ENCODE results near the gene TRIM61.
"Not testable (repeated sequence)": the region's sequence is repeated elsewhere in the genome, so short reads cannot be mapped to it uniquely, and the experiment has no call there.

TRIM61 gene

DNA sequence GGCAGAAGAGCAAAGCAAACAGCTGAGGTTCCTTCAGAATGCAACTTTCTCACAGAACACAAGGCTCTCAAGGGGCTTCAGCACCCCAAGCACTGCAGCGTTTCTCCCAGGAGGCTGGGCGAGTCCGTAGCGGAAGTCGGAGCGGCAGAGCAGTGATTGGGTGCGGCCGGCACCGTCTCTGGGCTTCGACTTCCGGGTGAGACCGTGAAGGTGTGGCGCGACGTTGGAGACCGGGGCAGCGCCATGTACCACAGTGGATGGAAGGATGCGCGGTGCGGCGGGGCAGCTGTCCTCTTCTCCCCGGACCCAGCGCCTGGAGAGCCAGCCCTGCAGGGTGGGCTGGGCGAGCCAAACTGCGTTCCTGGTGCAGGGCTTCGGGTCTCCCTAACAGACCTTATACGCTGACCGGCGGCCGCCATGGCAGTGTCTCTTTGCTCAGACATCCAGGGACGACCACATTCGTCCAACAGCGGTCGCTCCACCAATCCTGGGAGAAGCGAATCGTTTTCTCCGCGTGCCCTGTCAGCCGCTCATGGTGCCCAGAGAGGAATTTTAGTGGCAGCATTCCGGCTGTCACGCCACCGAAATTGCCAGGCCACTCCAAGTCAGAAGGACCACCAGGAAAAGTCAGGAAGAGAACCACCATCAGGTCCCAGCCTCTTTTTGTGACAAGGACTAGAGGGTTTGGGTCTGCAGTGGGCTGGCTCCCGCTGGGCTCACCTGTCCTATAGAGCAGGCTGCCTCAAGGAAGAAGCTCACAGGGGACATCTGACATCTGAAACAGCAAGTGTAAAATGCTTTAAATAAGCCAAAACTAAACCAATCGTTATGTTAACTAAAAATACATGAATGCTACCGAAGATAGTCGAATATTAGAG lies 20.5 kb downstream of the TRIM61 start:
- no peak for DNase-seq

DNA sequence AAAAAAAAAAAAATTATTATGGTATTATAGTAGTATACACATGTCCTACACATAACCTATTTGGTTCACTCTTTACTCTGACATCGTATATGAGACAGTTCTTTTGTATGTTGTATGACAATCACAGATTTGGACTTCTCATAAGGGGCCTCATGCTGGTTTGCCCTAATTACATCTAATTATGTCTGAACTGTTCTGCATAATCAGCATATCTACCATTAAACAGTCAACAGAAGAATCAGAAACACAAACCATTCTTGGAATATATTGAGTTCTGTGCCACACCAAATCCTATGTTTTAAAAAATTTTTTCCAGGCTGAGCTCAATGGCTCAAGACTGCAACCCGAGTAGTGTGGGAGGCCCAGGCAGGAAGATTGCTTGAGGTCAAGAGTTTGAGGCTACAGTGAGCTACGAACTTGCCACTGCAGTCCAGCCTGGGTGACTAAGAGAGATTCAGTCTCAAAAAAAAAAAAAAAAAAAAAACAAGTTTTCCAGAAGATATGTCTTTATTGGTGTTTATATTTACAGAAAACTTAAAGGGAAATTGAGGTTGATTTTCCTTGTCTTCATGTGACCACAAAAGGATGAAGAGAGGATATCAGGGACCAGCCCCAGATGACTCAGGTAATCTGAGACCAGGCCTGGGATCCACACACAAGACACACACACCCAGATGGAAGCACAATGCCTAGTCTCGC lies 22.2 kb downstream of the TRIM61 start:
- no peak for DNase-seq

DNA sequence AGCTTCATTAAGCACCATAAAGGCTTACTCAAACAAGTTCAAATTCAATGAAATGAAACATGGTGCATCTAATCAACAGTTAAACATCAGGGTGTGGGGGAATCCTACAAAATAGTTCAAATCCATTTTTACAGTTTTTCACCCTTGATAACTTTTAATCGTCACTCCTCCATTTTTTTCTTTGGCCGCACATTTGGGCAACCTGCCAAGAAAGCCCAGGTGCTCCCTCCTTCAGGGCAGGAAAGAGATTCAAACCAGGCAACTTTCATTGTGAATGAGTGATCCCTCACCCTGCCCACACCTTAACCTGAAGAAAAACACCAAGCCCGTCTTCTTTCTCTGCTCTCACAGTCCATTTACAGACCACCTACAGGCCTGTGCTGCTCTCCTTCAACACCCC lies 24.9 kb downstream of the TRIM61 start:
- DNase-seq, result peak; percentile 40

DNA sequence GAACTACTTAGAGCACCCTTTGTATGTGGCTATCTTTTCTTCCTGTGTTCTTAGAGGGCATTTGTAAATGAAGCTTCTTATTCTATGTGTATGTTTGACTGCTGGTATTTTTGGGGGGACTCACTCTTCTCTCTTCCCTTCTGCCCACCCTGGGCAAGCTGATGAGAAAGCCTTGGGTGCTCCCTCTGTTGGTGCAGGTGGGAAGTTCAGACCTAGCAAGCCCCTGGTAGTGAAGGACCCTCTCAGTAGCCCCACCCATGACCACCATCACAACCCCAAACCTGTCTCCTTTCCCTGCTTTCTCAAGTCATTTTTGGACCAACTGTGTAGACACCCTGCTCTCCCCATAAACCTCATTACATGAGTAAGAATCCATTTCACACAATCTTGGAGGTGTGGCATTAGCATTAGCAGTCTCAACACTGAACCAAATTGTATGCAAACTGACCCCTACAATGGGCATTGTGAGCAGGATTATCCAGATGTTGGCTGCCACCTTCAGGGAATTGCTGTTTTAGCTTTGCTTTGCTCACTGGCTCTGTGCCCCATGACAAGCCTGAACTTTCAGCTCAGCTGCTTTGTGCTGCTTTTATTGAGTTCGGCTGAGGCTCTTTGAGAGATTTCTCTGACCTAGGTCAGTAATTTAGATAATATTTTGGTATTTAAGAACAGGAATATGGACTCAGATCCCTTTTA lies 27.9 kb downstream of the TRIM61 start:
- no peak for DNase-seq

DNA sequence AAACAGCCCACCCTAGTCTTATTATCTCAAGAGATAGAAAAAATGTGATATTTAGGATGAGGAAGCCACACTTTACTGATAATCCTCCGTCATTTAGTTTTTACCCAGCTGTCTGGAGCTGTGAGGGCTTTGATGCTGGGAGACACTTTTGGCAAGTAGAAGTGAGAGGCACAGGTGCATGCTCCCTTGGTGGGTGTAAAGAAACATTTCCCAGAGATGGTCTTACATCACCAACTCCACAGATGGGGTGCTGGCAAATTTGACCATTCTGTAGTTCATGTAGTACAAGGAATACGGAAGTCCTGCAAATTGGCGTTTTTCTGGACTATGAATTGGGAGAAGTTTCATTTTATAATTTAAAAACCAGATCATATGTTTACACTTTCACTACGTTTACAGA lies 28.5 kb downstream of the TRIM61 start:
- DNase-seq, result no peak

DNA sequence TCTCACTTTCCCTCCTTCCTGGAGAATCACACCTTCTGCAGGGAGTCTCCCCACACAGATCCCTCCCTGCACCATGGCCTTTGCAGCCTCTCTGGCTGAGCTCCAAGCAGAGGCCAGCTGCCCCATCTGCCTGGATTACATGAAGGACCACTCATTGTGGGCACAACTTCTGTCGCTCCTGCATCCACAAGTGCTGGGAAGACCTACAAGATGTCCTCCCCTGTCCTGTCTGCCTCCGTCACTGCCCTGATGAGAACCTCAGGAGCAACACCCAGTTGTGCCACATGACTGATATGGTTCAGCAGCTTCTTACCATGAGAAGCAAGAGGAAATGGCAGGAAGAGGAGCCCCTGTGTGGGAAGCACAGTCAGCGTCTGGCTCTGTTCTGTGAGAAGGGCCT lies 29.5 kb downstream of the TRIM61 start:
- DNase-seq, result not testable (repeated sequence)

DNA sequence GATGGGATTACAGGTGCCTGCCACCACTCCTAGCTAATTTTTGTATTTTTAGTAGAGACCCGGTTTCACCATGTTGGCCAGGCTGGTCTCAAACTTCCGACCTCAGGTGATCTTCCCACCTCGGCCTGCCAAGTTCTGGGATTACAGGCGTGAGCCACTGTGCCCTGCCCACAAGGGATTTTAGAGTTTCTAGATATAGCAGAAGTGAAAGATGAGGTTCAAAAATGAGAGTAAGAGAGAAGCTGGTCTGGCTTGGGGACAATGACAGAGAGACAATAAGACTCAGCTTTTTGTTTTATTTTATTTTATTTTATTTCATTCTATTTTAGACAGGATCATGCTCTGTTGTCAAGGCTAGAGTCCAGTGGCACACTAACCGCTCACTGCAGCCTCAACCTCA lies 30.6 kb downstream of the TRIM61 start:
- no peak for DNase-seq

DNA sequence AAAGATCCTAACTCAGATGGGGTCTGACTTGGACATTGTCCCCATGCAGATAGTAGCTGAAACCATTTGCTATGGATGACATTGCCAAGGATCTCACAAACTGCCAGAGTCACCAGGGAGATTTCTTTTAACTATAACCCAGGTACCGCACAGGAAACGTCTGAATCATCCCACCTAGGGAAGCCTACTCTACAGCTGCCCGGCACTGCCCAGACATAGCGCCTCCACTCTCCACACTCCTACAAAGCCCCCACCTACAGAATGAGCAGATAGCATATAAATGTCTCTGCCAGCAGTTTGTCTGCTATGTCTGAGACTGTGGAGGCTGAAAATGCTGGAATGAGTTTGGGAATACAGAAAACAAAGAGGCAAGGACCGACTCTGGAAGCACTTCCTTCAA lies 32.3 kb downstream of the TRIM61 start:
- no peak for DNase-seq

DNA sequence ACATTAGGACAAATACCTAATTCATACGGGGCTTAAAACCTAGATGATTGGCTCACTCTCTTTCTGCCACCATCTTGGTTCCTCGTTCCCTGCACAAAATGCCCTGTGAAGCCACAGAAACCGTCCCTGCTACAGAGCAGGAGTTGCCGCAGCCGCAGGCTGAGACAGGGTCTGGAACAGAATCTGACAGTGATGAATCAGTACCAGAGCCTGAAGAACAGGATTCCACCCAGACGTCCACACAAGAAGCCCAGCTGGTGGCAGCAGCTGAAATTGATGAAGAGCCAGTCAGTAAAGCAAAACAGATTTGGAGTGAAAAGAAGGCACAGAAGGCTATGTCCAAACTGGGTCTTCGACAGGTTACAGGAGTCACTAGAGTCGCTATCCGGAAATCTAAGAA lies 34.3 kb downstream of the TRIM61 start:
- DNase-seq, result no peak

DNA sequence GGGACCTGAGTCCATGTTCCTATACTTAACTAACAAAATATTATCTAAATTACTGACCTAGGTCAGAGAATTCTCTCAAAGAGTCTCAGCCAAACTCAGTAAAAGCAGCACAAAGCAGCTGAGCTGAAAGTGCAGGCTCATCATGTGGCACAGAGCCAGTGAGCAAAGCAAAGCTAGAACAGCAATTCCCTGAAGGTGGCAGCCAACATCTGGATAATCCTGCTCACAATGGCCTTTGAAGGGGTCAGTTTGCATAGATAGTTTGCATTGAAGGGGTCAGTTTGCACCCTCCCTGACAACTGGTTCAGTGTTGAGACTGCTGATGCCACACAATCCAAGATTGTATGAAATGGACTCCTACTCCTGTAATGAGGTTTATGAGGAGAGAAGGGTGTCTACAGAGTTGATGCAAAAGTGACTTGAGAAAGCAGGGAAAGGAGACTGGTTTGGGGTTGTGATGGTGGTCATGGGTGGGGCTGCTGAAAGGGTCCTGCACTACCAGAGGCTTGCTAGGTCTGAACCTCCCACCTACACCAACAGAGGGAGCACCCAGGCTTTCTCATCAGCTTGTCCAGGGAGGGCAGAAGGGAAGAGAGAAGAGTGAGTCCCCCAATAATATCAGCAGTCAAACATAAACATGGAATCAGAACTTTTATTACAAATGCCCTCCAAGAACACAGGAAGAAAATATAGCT lies 39.7 kb downstream of the TRIM61 start:
- peak; percentile 82 for DNase-seq

DNA sequence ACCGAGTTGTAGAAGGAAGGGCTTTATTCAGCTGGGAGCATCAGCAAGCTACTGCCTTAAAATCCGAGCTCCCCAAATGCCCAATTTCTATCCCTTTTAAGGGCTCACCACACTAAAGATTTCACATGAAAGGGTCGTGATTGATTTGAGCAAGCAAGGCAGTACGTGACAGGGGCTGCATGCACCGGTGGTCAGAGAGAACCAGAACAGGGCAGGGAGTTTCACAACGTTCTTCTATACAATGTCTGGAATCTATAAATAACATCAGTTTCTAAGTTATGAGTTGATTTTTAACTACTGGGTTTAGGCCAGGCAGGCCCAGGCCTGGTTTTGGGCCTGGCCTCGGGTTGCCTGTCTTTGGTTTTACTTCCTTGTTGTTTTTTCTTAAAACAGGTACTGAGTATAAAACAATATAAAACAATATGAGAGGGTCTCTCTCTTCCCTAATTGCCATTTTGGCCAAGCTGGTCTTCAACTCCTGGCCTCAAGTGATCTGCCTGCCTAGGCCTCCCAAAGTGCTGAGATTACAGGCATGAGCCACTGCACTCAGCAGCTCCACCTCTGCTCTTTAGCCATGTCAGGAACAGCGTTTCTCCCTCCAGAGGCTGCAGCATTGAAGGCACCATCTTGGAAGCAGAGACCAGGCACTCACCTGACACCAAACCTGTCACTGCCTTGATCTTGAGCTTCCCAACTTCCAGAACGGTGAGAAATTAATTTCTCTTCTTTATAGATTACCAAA lies 41.4 kb downstream of the TRIM61 start:
- not testable (repeated sequence) for DNase-seq

DNA sequence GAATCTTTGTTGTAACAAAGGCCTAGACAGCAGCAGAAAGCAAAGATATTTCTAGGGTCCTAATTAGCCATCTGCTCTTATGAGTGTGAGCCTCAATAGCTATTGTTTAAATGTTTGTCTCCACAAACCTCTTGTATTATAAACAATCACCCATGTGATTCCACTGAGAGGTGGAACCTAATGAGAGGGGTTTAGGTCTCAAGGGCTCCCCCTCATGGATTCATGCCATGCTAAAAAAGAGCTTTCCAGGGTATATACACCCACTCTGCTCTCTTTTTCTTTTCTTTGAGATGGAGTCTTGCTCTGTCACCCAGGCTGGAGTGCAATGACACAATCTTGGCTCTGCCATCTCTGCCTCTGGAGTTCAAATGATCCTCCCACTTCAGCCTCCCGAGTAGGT lies 42.1 kb downstream of the TRIM61 start:
- DNase-seq, result peak; percentile 15

DNA sequence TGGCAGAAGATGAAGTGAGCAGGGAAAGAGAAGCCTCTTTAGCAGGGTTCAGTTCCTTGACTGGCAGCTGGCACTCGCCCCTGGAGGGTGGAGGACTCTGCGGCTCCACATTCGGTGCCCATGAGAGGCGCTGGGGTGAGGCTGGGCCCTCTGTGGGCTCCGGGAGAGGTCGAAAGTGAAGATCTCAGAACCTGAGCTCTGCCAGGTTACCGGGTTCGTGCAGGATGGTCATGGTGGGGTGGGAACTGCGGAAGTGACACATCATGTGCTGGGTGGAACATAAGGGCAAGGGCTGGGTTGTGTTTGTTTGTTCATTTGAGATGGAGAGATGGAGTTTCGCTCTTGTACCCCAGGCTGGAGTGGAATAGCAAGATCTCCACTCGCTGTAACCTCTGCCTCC lies 44.2 kb downstream of the TRIM61 start:
- DNase-seq, result no peak

DNA sequence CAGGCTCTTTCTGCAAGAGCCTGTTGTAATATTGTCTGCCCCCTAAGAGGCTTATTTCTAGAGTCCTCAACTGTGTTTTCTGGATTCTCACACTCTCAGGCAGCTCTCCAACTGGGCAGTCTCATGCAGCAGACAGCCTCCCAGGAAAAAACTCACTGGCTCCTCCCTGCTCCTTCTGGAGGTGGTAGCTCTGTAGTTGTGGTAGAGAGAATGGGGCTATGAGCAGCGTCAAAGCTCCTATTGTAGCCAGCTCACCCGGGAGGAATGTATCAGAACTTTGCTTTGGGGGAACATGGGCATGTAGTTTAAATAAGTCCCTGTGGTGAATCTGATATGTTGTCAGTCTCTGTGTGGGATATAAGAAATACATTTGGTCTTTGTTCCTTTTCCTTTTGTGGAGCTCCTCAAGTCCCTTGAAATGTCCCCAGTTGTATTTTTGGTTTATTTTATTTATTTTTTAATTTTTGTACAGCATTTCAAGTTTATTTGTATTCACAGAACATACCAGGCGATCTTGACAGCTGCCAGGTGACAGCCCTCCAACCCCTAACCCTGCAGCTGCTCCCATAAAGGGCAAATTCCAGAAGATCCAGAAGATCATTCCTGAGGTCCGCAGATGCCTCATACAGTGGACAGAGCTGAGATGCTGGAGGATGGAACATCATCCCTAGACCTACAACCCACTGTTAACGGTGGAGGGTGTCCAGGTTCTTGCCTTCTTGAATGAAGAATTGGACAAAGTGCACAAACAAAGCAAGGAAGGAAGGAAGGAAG lies 45.7 kb downstream of the TRIM61 start:
- DNase-seq, result no peak

DNA sequence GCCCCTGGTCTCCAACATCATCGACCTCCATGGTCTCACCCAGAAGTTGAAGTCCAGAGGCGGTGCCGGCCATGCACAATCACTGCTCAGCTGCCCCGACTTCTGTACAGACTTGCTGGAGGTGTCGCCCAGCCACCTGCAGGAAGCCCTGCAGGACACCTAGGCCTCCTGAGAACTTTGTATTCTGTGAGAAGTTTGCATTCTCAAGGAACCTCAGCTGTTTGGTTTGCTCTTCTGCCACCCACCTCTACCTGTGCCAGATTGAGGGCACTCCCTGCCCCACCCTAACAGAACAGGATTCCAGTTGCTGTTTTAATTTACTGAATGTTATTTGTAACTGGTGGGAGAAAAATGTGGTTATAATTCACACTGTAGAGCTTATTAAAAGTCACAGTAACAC lies 46.8 kb downstream of the TRIM61 start:
- DNase-seq, result no peak

DNA sequence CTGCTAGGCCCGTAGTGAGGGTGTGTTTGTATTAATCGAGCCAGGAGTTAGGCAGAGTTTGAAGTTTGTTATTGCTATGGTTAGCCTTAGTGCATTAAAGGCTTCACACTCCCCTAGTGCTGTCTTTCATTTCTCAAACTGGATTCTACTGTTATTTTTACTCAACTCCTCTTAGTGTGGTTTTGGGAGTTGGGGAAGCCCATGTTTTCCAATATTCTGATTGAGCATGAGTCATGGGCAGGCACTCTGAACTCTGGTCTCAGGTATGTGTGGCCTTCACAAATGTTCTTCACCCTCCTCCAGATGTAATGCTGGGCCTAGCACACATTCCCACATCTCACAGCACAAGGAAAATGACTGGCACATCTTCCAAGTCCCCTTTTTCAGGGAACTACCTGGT lies 50.4 kb downstream of the TRIM61 start:
- DNase-seq, result not testable (repeated sequence)

DNA sequence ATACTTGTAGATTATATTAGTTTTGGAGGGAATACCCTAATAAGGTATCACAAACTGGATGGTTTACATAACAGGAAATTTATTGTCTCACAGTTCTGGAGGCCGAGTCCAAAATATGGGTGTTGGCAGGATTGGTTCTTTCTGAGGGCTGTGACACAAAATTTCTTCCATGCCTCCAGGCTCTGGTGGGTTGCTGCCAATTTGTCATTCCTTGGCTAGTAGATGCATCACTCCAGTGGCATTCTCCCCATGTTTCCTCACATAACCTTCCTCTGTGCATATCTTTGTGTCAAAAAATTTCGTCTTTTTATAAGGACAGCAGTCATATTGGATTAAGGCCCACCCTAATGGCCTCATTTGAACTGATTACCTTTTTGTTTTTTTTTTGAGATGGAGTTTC lies 51.2 kb downstream of the TRIM61 start:
- no peak for DNase-seq

DNA sequence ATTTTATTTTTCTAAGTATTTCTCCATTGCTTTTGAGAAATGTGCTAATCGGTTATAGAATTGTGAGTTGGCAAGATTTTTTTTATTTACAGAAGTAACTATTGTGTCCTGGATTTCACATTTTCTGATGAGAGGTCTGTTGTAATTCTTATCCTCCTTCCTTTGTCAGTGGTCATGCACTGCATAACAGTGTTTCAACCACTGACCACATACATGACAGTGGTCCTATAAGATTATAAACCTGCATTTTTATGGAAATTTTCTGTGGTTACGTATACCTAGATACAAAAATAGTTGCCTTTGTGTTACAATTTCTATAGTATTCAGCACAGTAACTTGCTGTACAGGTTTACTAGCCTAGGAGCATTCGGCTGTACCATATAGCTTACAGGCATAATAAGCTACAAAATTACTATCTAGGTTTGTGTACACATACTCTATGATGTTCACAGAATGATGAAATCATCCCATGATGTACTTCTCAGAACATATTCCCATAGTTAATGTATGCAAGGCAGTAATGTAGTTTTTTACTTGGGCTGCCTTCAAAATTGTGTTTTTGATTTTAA lies 52.7 kb downstream of the TRIM61 start:
- DNase-seq, result no peak

DNA sequence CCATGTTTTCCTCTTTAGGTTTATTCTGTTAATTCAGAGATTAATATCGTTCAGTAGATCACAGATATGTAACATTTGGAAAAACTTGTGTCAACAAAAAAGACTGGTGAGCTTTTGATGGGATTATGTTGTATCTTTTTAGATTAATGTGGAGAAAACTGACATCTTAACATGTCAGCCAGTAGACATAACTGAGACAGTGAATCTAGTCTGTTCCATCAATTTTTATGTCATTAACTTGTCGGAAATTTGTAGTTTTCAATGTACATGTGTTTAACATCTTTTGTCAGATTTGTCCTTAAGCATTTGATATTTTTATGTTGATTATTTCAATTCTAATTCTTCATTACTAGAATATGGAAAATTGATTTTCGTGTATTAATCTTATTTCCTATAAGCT lies 58.5 kb downstream of the TRIM61 start:
- DNase-seq, result no peak
